ENCODE data around the gene FOCAD.

- TF ChIP-seq RAD21 (IDR thresholded peaks at IDR 0.05; ENCODE audit: low read depth) (no peak), TAF1 (IDR thresholded peaks at IDR 0.05; ENCODE audit: low read depth) (no peak), NFIC (IDR thresholded peaks at IDR 0.05) (no peak), TCF12 (IDR thresholded peaks at IDR 0.05; ENCODE audit: low read depth) (no peak)
- TF ChIP-seq, protein P1, sequence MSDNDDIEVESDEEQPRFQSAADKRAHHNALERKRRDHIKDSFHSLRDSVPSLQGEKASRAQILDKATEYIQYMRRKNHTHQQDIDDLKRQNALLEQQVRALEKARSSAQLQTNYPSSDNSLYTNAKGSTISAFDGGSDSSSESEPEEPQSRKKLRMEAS (IDR thresholded peaks at IDR 0.05) = no peak
- TF ChIP-seq, protein P2, sequence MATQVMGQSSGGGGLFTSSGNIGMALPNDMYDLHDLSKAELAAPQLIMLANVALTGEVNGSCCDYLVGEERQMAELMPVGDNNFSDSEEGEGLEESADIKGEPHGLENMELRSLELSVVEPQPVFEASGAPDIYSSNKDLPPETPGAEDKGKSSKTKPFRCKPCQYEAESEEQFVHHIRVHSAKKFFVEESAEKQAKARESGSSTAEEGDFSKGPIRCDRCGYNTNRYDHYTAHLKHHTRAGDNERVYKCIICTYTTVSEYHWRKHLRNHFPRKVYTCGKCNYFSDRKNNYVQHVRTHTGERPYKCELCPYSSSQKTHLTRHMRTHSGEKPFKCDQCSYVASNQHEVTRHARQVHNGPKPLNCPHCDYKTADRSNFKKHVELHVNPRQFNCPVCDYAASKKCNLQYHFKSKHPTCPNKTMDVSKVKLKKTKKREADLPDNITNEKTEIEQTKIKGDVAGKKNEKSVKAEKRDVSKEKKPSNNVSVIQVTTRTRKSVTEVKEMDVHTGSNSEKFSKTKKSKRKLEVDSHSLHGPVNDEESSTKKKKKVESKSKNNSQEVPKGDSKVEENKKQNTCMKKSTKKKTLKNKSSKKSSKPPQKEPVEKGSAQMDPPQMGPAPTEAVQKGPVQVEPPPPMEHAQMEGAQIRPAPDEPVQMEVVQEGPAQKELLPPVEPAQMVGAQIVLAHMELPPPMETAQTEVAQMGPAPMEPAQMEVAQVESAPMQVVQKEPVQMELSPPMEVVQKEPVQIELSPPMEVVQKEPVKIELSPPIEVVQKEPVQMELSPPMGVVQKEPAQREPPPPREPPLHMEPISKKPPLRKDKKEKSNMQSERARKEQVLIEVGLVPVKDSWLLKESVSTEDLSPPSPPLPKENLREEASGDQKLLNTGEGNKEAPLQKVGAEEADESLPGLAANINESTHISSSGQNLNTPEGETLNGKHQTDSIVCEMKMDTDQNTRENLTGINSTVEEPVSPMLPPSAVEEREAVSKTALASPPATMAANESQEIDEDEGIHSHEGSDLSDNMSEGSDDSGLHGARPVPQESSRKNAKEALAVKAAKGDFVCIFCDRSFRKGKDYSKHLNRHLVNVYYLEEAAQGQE (IDR thresholded peaks at IDR 0.05; ENCODE audit: low read depth) = no peak
These were observed 33.2 kb upstream of the FOCAD start for GRCh38 chr9:20650750-20651299.

Data from Ishikawa (cell line).